HEK293 (cell line): ENCODE results near the gene TBX4.
"Not testable (repeated sequence)": the region's sequence is repeated elsewhere in the genome, so short reads cannot be mapped to it uniquely, and the experiment has no call there.

Experiments used
- CTCF ChIA-PET: fragments of 350-600 bp; formaldehyde crosslinking; extraction: SDS; loops from one replicate; lab custom pipeline; 2021; ENCODE audit warnings: antibody characterized with exemption; lab: Yijun Ruan, JAX
- POLR2A ChIA-PET: fragments of 300-600 bp; formaldehyde crosslinking; extraction: SDS; loops from one replicate; lab custom pipeline; 2020; ENCODE audit warnings: antibody characterized with exemption, inconsistent platforms; lab: Yijun Ruan, JAX
- H3K27ac ChIP-seq: fragments of 200-500 bp; sonication (Bioruptor generic); 2 replicates; pipeline ENCODE4 v1.5.1; 2014; ENCODE audit warnings: low read depth, low read length, control low read depth, inconsistent platforms; ENCODE audit errors: extremely low read depth
- H3K36me3 ChIP-seq, 2 experiments: fragments of 200-500 bp in 1 of 2; sonication (Bioruptor generic) in 1 of 2; 1 replicate in 1 of 2; 2 replicates in 1 of 2; pipeline ENCODE4 v1.5.1; 2014 to 2017; ENCODE audit warnings: inconsistent platforms in 2 of 2, low read length in 2 of 2; ENCODE audit not compliant: control insufficient read depth in 2 of 2, insufficient read depth in 1 of 2
- H3K4me1 ChIP-seq: fragments of 200-500 bp; sonication (Bioruptor generic); 2 replicates; pipeline ENCODE4 v1.5.1; 2014; ENCODE audit warnings: mild to moderate bottlenecking, low read length, inconsistent platforms; ENCODE audit not compliant: control insufficient read depth, insufficient read depth
- H3K4me3 ChIP-seq: 2 replicates; pipeline ENCODE4 v1.5.1; 2011; ENCODE audit warnings: low read depth, mild to moderate bottlenecking, control low read depth, low read length, moderate library complexity
- H3K9me3 ChIP-seq: fragments of 200-500 bp; sonication (Bioruptor generic); 2 replicates; pipeline ENCODE4 v1.5.1; 2014; ENCODE audit warnings: low read depth, low read length, inconsistent platforms; ENCODE audit not compliant: control insufficient read depth, insufficient read depth
- IKZF3 ChIP-seq: fragments of 450-650 bp; IDR thresholded peaks from 2 replicates; pipeline ENCODE4 v1.5.0; 2018; ENCODE audit warnings: missing biosample characterization, mild to moderate bottlenecking, missing genetic modification characterization, moderate library complexity
- OVOL3 ChIP-seq: fragments of 450-650 bp; formaldehyde crosslinking; IDR thresholded peaks from 2 replicates; pipeline ENCODE4 v1.5.1; 2016; ENCODE audit warnings: missing biosample characterization, missing genetic modification characterization
- SETDB1 ChIP-seq: IDR thresholded peaks from one replicate; pipeline ENCODE4 v1.6.1; 2017; ENCODE audit warnings: mild to moderate bottlenecking, low read length, moderate library complexity, mixed read lengths; ENCODE audit not compliant: insufficient read length
- SP2 ChIP-seq: fragments of 450-650 bp; formaldehyde crosslinking; IDR thresholded peaks from 2 replicates; pipeline ENCODE4 v1.5.1; 2016; ENCODE audit warnings: missing biosample characterization, missing genetic modification characterization
- ZBTB26 ChIP-seq: fragments of 450-650 bp; formaldehyde crosslinking; optimal IDR thresholded peaks from 2 replicates; pipeline ENCODE3; 2016; ENCODE audit warnings: missing biosample characterization, mild to moderate bottlenecking, missing genetic modification characterization
- ZBTB44 ChIP-seq: fragments of 450-650 bp; IDR thresholded peaks from 2 replicates; pipeline ENCODE4 v1.5.1; 2018; ENCODE audit warnings: missing biosample characterization, mild to moderate bottlenecking, missing genetic modification characterization
- ZBTB7A ChIP-seq: fragments of 450-650 bp; formaldehyde crosslinking; IDR thresholded peaks from 2 replicates; pipeline ENCODE4 v1.5.1; 2016; ENCODE audit warnings: low read depth, missing biosample characterization, missing genetic modification characterization
- ZFP3 ChIP-seq: fragments of 450-650 bp; formaldehyde crosslinking; IDR thresholded peaks from 2 replicates; pipeline ENCODE4 v1.5.1; 2016; ENCODE audit warnings: low read depth, missing biosample characterization, missing genetic modification characterization
- ZNF132 ChIP-seq: fragments of 450-650 bp; formaldehyde crosslinking; IDR thresholded peaks from 2 replicates; pipeline ENCODE4 v1.5.1; 2017; ENCODE audit warnings: missing biosample characterization, missing genetic modification characterization, borderline replicate concordance
- ZNF18 ChIP-seq: fragments of 450-650 bp; formaldehyde crosslinking; IDR thresholded peaks from 2 replicates; pipeline ENCODE4 v1.5.1; 2016; ENCODE audit warnings: missing biosample characterization, missing genetic modification characterization
- ZNF221 ChIP-seq: fragments of 450-650 bp; formaldehyde crosslinking; IDR thresholded peaks from 2 replicates; pipeline ENCODE4 v1.5.1; 2017; ENCODE audit warnings: missing biosample characterization, missing genetic modification characterization, borderline replicate concordance
- ZNF26 ChIP-seq: fragments of 450-650 bp; formaldehyde crosslinking; IDR thresholded peaks from 2 replicates; pipeline ENCODE4 v1.5.1; 2016; ENCODE audit warnings: missing biosample characterization, missing genetic modification characterization
- ZNF366 ChIP-seq: fragments of 450-650 bp; formaldehyde crosslinking; conservative IDR thresholded peaks from 2 replicates; pipeline ENCODE4 v1.5.1; 2016; ENCODE audit warnings: missing biosample characterization, missing genetic modification characterization
- ZNF37A ChIP-seq: fragments of 450-650 bp; IDR thresholded peaks from 2 replicates; pipeline ENCODE4 v1.5.1; 2018; ENCODE audit warnings: missing biosample characterization, missing genetic modification characterization
- ZNF501 ChIP-seq: fragments of 450-650 bp; formaldehyde crosslinking; IDR thresholded peaks from 2 replicates; pipeline ENCODE4 v1.5.1; 2016; ENCODE audit warnings: missing biosample characterization, missing genetic modification characterization
- ZNF548 ChIP-seq: fragments of 450-650 bp; formaldehyde crosslinking; IDR thresholded peaks from 2 replicates; pipeline ENCODE4 v1.5.1; 2016; ENCODE audit warnings: missing biosample characterization, missing genetic modification characterization
- ZNF585B ChIP-seq: fragments of 450-650 bp; formaldehyde crosslinking; IDR thresholded peaks from 2 replicates; pipeline ENCODE4 v1.5.1; 2016; ENCODE audit warnings: missing biosample characterization, missing genetic modification characterization
- ZNF621 ChIP-seq: fragments of 450-650 bp; formaldehyde crosslinking; IDR thresholded peaks from 2 replicates; pipeline ENCODE4 v1.5.1; 2017; ENCODE audit warnings: missing biosample characterization, missing genetic modification characterization
- ZNF670 ChIP-seq: fragments of 450-650 bp; formaldehyde crosslinking; IDR thresholded peaks from 2 replicates; pipeline ENCODE4 v1.5.1; 2016; ENCODE audit warnings: missing biosample characterization, missing genetic modification characterization, low read depth
- ZSCAN16 ChIP-seq: fragments of 450-650 bp; formaldehyde crosslinking; IDR thresholded peaks from 2 replicates; pipeline ENCODE4 v1.5.1; 2016; ENCODE audit warnings: missing biosample characterization, missing genetic modification characterization
- TF ChIP-seq, protein P1 (sequence below): fragments of 450-650 bp; IDR thresholded peaks from 2 replicates; pipeline ENCODE4 v1.5.1; 2018; ENCODE audit warnings: missing biosample characterization, missing genetic modification characterization

TBX4 gene

GRCh38 chr17:61524319-61524718 lies 72.1 kb downstream of the TBX4 start:
- Histone ChIP-seq H3K9me3 (no peaks in the 10 kb centered on the region), H3K4me3 (no peak overlapping the region), H3K4me1 (no peaks in the 10 kb centered on the region), H3K27ac (no peak overlapping the region), H3K36me3 (no peaks in the 10 kb centered on the region)
- POLR2A ChIA-PET = no interaction called here
- TF ChIP-seq ZBTB7A (tag by site-specific recombination) (no peak), ZNF18 (no peak), IKZF3 (tag by site-specific recombination) (no peak), ZNF26 (tag by site-specific recombination) (no peak), OVOL3 (tag by site-specific recombination) (no peak), SP2 (no peak), ZFP3 (no peak), ZBTB26 (tag by site-specific recombination) (no peak)
- CTCF ChIA-PET = interaction anchor here (0.8 to 2.6 kb wide), 4 partner anchors 26 to 898 kb away, joined by 4 to 14 read pairs (median 6); no protein-coding TSS in a partner anchor

- H3K9me3 ChIP-seq, POLR2A ChIA-PET, H3K4me3 ChIP-seq, CTCF ChIA-PET, H3K4me1 ChIP-seq, H3K36me3 ChIP-seq, H3K27ac ChIP-seq: not testable (repeated sequence)
These were observed 75.2 kb downstream of the TBX4 start for GRCh38 chr17:61527441-61527840.

DNA sequence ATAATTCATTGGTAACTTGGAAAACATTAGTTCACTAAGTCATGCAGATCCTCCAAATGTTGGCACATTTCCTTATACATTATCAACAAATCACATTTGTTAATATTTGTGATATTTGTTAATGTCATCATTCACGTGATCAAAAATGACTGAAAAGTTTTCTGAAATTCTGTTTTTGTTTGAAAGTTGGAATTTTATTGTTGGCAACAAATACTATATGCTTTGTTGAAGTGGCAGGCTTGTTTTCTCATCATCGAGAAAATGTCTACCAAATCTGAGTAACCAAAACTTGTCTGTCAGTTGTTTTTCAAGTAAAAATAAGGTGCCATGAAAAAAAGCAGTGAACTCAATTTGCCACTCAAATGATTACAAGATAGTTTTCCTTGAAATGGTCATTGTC lies 75.9 kb downstream of the TBX4 start:
- POLR2A ChIA-PET = no interaction called here
- TF ChIP-seq ZNF366 (tag by site-specific recombination) = no peak
- no peak for TF ChIP-seq OVOL3 (tag by site-specific recombination)
- TF ChIP-seq, protein P1, sequence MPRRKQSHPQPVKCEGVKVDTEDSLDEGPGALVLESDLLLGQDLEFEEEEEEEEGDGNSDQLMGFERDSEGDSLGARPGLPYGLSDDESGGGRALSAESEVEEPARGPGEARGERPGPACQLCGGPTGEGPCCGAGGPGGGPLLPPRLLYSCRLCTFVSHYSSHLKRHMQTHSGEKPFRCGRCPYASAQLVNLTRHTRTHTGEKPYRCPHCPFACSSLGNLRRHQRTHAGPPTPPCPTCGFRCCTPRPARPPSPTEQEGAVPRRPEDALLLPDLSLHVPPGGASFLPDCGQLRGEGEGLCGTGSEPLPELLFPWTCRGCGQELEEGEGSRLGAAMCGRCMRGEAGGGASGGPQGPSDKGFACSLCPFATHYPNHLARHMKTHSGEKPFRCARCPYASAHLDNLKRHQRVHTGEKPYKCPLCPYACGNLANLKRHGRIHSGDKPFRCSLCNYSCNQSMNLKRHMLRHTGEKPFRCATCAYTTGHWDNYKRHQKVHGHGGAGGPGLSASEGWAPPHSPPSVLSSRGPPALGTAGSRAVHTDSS (tag by site-specific recombination) = no peak
- no peak for TF ChIP-seq ZNF501 (tag by site-specific recombination)
- CTCF ChIA-PET = no interaction called here

DNA sequence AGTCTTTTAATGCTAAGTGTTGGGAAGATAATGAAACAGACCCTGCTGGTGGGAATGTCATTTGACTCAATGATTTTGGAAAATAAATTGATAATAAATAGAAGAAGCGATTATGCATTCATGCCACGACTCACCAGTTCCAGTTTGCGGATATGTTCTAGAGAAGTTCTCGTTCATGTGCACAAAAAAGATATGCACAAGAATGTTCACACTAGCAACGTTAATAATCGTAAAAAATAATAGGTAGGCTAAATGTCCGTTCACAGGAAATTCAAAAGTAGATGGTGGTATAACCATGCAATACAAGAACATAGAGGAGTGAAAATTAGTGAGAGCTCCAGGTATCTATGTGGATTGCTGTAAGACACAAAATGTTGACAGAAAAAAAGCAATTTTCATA lies 79.0 kb downstream of the TBX4 start:
- TF ChIP-seq ZNF585B (tag by site-specific recombination) = no peak
- TF ChIP-seq SETDB1 = no peak
- no peak for TF ChIP-seq ZNF37A (tag by site-specific recombination)
- TF ChIP-seq ZNF132 (tag by site-specific recombination) = no peak
- no peak for TF ChIP-seq ZNF621 (tag by site-specific recombination)
- TF ChIP-seq ZSCAN16 (tag by site-specific recombination) = no peak
- TF ChIP-seq ZNF670 (tag by site-specific recombination) = no peak
- no peak for TF ChIP-seq ZNF548 (tag by site-specific recombination)
- no peak for TF ChIP-seq ZNF221 (tag by site-specific recombination)
- no peak for TF ChIP-seq ZBTB44 (tag by site-specific recombination)
- H3K36me3 ChIP-seq = no peaks in the 10 kb centered on the region
- H3K27ac ChIP-seq = no peak overlapping the region
- ChIA-PET CTCF (no interaction called here), POLR2A (no interaction called here)
- H3K4me3 ChIP-seq = no peak overlapping the region
- no peaks in the 10 kb centered on the region; the same call in 1 of the 2 replicates for H3K9me3 ChIP-seq
- H3K4me1 ChIP-seq = peaks cover 6% of the 10 kb centered on the region

More for the DNA sequence above, 75.9 kb downstream of the TBX4 start:
- Histone ChIP-seq H3K36me3 (no peaks in the 10 kb centered on the region), H3K9me3 (no peaks in the 10 kb centered on the region; the same call in 1 of the 2 replicates), H3K4me1 (peaks cover 6% of the 10 kb centered on the region), H3K27ac (no peak overlapping the region), H3K4me3 (no peak overlapping the region)
